IgD-negative memory B cell (primary cell): ENCODE data around the gene NDC1. TPM values are rescaled to one million over a fixed set of nuclear protein-coding genes. Genes with fewer than 3 reads are reported as not detected.
"Not testable (repeated sequence)": the region's sequence is repeated elsewhere in the genome, so short reads cannot be mapped to it uniquely, and the experiment has no call there.

Experiments used
- H3K27ac Mint-ChIP-seq, 3 donors: one replicate each; pipeline ENCODE4 v1.8.0; 2020 to 2022; ENCODE audit warnings: mild to moderate bottlenecking in 3 of 3, mixed read lengths in 3 of 3, moderate library complexity in 1 of 3
- H3K27me3 Mint-ChIP-seq: one replicate; pipeline ENCODE4 v1.8.0; 2021; ENCODE audit warnings: mixed read lengths
- H3K36me3 Mint-ChIP-seq: one replicate; pipeline ENCODE4 v1.8.0; 2020; ENCODE audit warnings: mild to moderate bottlenecking, mixed read lengths
- H3K4me1 Mint-ChIP-seq, 3 donors: one replicate each; pipeline ENCODE4 v1.8.0; 2020 to 2022; ENCODE audit warnings: mixed read lengths in 3 of 3, mild to moderate bottlenecking in 1 of 3
- H3K4me3 Mint-ChIP-seq, 4 donors: one replicate each; pipeline ENCODE4 v1.8.0; 2020 to 2022; ENCODE audit warnings: mild to moderate bottlenecking in 4 of 4, mixed read lengths in 4 of 4, moderate library complexity in 3 of 4
- H3K9me3 Mint-ChIP-seq, 3 donors: one replicate each; pipeline ENCODE4 v1.8.0; 2020 to 2021; ENCODE audit warnings: mixed read lengths in 3 of 3, mild to moderate bottlenecking in 1 of 3
- polyA plus RNA-seq: library from polyadenylated mRNA; unstranded; fragments of 300-500 nt; fragmentation: Illumina TruSeq; gene quantifications from one replicate; pipeline ENCODE4 v1.2.3, GENCODE V29; 2021

The NDC1 gene, protein sequence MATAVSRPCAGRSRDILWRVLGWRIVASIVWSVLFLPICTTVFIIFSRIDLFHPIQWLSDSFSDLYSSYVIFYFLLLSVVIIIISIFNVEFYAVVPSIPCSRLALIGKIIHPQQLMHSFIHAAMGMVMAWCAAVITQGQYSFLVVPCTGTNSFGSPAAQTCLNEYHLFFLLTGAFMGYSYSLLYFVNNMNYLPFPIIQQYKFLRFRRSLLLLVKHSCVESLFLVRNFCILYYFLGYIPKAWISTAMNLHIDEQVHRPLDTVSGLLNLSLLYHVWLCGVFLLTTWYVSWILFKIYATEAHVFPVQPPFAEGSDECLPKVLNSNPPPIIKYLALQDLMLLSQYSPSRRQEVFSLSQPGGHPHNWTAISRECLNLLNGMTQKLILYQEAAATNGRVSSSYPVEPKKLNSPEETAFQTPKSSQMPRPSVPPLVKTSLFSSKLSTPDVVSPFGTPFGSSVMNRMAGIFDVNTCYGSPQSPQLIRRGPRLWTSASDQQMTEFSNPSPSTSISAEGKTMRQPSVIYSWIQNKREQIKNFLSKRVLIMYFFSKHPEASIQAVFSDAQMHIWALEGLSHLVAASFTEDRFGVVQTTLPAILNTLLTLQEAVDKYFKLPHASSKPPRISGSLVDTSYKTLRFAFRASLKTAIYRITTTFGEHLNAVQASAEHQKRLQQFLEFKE
- 6.8 TPM for polyA plus RNA-seq

DNA sequence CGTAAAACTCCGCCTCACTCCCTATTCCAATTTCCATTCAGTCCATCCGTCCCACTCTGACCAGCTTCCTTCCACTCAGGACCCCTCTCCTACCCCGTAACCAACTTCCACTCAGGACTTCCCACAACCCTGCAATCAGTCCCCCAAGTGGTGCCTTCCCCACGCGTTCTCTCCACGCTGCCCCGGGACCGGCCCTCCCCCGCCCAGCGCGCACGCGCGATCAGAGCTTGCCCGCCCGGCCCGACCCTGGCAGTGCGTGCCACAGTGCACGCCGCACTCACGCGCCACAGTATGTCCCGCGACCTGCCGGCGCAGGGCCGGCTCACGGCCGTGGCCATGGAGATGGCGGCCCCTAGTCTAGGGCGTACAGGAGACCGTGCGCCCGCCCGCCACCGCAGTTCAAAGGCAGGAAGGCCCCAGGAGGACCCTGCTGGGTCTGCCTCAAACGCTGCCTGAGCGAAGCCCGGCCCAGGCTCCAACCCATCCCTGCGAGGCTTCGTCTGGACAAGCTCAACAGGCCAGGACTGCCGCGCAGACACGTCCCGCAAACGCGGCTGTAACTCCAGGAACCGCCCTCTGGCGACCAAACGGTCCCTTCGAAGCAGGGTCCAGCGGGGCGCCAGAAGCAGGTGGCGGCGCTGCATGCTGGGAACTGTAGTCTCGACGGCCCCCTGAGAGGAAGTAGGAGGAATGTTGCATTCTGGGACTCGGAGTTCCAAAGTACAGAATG, at the start of gene NDC1:
NDC1 (minus strand) TSS at position 373 of the 730 bp plus-strand sequence; CDS start at position 338, 35 bp downstream.
- Mint-ChIP-seq H3K36me3 (peaks cover 4% of the 10 kb centered on the region), H3K4me1 (peaks cover 15 to 28% (median 24%) of the 10 kb centered on the region in 3 donors), H3K9me3 (peaks cover 0 to 8% (median 3%) of the 10 kb centered on the region in 3 donors), H3K4me3 (peak within 1 kb of the TSS; percentile 96 to 100 (median 97)), H3K27ac (peak within 1 kb of the TSS; percentile 96 to 99 (median 97)), H3K27me3 (peaks cover 2% of the 10 kb centered on the region)

DNA sequence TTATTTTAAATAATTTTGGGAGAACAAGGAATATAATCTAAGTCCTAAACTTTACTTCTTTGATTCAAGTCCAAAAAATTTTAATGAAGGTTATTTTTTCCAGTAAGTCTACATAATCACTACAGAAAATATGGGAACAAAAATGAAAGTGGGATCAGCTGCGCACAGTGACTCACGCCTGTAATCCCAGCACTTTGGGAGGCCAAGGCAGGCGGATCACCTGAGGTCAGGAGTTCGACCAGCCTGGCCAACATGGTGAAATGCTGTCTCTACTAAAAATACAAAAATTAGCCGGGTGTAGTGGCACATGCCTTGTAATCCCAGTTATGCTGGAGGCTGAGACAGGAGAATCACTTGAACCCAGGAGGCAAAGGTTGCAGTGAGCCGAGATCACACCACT, 45.5 kb upstream of the NDC1 start:
- H3K27me3 Mint-ChIP-seq, H3K27ac Mint-ChIP-seq, H3K9me3 Mint-ChIP-seq, H3K4me3 Mint-ChIP-seq, H3K36me3 Mint-ChIP-seq: not testable (repeated sequence)
- peaks cover 6 to 27% (median 16%) of the 10 kb centered on the region in 3 donors for H3K4me1 Mint-ChIP-seq

DNA sequence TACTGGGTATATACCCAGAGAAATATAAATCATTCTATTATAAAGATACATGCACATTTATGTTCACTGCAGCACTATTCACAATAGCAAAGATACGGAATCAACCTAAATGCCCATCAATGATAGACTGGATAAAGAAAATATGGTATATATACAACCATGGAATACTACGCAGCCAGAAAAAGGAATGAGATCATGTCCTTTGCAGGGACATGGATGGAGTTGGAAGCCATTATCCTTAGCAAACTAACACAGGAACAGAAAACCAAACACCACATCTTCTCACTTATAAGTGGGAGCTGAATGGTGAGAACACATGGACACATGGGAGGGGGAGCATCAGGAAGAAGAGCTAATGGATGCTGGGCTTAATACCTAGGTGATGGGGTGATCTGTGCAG, 43.8 kb upstream of the NDC1 start:
- H3K4me1 Mint-ChIP-seq = peaks cover 0 to 17% (median 5%) of the 10 kb centered on the region in 3 donors
- H3K4me3 Mint-ChIP-seq, H3K36me3 Mint-ChIP-seq, H3K27me3 Mint-ChIP-seq, H3K9me3 Mint-ChIP-seq: not testable (repeated sequence)
- peak overlapping the region in 1 of 3 donors; percentile 51 for H3K27ac Mint-ChIP-seq

DNA sequence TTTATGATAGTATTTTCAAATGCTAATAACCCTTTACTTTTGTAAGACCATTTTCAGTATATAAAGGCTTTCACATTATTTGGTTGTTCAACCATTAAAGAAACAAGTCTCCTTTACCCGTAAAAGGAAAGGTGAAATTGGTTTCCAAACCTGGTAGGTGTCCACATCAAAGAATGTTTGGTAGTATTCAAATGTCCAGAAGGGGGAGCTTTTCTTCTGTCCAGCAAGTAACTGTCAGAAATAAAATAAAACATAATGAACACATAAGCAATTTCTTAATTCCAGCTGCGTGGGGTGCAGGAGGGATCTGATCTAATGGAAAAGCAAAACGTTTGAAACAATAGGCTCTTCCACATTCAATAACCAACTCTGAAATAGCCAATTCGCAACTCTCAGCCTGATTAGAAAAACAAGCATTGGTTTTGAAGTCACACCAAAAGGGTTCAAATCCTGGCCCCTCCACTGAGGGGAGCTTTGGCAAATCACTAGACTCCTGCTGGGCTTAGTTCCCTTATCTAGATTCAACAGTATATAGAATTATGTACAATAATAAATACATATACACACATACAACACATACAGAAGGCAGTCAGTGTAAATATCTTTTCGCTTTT, 40.5 kb upstream of the NDC1 start:
- peaks cover 0 to 4% (median 3%) of the 10 kb centered on the region in 3 donors for H3K9me3 Mint-ChIP-seq
- H3K4me1 Mint-ChIP-seq = peaks cover 0 to 12% (median 5%) of the 10 kb centered on the region in 3 donors
- no peak overlapping the region for H3K27ac Mint-ChIP-seq
- H3K27me3 Mint-ChIP-seq = no peaks in the 10 kb centered on the region
- H3K4me3 Mint-ChIP-seq = no peak overlapping the region
- peaks cover 10% of the 10 kb centered on the region for H3K36me3 Mint-ChIP-seq

DNA sequence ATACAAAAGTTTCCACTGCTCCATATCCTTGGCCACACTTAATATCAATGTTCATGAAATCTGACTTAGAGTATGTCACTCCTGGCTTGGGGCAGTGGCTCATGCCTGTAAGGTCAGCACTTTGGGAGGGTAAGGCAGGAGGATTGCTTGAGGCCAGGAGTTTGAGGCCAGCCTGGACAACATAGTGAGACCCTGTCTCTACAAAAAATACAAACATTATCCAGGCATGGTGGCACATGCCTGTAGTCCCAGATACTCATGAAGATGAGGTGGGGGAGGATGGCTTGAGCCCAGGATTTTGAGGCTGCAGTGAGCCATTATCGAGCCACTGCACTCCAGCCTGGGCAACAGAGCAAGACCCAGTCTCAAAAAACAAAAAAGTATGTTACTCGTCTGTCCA, 37.1 kb upstream of the NDC1 start:
- H3K4me1 Mint-ChIP-seq, H3K4me3 Mint-ChIP-seq, H3K9me3 Mint-ChIP-seq, H3K27me3 Mint-ChIP-seq, H3K36me3 Mint-ChIP-seq, H3K27ac Mint-ChIP-seq: not testable (repeated sequence)

DNA sequence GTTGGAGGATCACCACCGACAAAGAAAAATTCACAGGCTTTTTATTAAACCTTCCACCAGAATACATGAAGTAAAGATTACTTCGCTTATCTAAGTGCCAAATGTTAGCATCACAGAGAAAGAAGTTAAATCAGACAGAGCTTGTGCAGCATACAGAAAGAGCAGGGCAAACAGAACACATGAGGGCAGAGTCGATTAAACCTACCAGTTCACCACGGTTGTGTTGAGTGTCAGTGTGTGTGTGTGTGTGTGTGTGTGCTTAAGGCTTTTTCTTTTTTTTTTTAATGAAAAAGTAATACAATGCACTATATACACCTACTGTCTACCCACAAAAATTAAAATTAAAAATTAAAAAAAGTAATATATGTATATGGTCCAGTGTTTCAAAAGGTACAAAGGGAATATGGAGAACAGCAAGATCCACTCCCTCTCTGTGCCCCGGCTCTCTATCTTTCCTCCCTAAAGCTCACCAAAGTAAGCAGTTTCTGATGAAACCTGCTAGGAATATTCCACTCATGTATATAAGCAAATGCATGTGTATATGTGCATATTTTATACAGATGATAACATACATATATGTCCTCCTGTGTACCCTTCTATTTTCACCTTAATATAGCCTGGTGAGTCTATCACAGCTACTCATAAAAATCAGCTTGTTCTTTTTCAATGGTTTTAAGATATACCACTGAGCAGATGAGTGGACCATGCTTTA, 33.8 kb upstream of the NDC1 start:
- Mint-ChIP-seq H3K9me3 (no peaks in the 10 kb centered on the region), H3K4me3 (no peak overlapping the region), H3K27me3 (no peaks in the 10 kb centered on the region), H3K36me3 (peaks cover 10% of the 10 kb centered on the region), H3K27ac (peak overlapping the region in 1 of 3 donors; percentile 53), H3K4me1 (peaks cover 5 to 6% (median 5%) of the 10 kb centered on the region in 3 donors)

DNA sequence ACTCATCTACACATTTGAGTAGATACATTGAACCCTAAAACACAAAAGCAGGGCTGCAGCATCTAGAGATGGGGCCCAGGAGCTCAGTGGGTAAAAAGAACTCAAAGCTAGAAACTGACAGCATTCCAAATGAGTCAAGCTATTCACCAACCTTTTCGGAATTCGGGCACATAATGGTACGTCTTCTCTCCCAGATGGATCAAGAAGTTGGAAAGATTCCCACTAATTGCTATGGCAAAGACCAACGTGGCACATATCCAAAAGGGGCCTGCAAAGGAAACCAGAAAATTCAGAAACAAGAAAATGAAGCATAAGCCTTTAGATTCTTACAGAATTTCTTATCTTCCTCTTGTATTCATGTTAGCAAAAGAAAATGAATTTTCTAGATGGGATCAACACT, 33.1 kb upstream of the NDC1 start:
- no peaks in the 10 kb centered on the region for H3K27me3 Mint-ChIP-seq
- no peak overlapping the region for H3K4me3 Mint-ChIP-seq
- H3K4me1 Mint-ChIP-seq = peaks cover 5 to 6% (median 5%) of the 10 kb centered on the region in 3 donors
- no peaks in the 10 kb centered on the region for H3K9me3 Mint-ChIP-seq
- peak overlapping the region in 1 of 3 donors; percentile 53 for H3K27ac Mint-ChIP-seq
- H3K36me3 Mint-ChIP-seq = peaks cover 15% of the 10 kb centered on the region

DNA sequence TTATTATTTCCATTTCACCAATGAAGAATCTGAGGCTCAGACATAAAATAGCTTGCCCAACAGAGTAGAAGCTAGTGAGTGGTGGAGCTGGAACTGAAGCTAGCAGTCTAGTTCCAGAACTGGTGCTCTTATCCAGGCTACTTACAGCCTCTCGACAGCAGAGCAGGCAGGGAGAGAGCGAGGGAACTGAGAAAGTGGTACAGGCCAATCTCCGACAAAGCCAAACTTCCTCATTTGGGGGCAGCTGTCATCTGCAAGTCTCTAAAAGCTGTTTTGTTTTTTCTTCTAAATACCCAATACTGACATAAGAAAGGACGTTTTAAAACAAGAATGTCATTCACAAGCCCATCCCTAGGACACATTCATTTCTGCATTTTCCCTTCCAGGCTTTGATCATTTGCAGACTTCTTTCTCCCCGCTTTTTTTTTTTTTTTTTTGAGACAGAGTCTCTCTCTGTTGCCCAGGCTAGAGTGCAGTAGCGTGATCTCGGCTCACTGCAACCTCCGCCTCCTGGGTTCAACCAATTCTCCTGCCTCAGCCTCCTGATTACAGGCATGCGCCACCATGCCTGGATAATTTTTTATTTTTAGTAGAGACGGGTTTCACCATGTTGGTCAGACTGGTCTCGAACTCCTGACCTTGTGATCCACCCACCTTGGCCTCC, 31.5 kb upstream of the NDC1 start:
- peaks cover 11% of the 10 kb centered on the region for H3K36me3 Mint-ChIP-seq
- H3K27ac Mint-ChIP-seq = no peak overlapping the region
- no peaks in the 10 kb centered on the region for H3K27me3 Mint-ChIP-seq
- peaks cover 5 to 6% (median 5%) of the 10 kb centered on the region in 3 donors for H3K4me1 Mint-ChIP-seq
- peak overlapping the region in 1 of 4 donors; percentile 78 for H3K4me3 Mint-ChIP-seq
- H3K9me3 Mint-ChIP-seq = no peaks in the 10 kb centered on the region

DNA sequence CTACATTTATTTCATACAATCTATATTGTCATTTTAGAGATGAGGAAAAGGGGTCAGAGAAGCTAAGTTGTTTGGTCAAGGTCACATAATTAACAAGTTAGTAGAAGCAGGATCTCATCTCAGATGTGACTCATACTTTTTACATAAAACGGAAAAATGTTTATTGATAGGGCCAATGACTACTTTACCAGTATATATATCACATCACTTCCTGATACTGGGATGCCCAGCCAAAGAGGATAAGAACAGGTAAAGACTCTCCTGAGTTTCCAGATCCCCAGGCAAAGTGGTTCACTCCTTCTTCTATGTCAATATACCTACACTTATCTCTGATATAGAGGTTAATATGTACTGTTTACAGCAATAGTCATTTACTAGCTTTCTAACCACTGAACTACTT, 30.5 kb upstream of the NDC1 start:
- Mint-ChIP-seq H3K9me3 (no peaks in the 10 kb centered on the region), H3K27me3 (no peaks in the 10 kb centered on the region), H3K36me3 (peaks cover 11% of the 10 kb centered on the region), H3K4me3 (no peak overlapping the region), H3K4me1 (peaks cover 5 to 6% (median 5%) of the 10 kb centered on the region in 3 donors), H3K27ac (peak overlapping the region in 1 of 3 donors; percentile 37)

DNA sequence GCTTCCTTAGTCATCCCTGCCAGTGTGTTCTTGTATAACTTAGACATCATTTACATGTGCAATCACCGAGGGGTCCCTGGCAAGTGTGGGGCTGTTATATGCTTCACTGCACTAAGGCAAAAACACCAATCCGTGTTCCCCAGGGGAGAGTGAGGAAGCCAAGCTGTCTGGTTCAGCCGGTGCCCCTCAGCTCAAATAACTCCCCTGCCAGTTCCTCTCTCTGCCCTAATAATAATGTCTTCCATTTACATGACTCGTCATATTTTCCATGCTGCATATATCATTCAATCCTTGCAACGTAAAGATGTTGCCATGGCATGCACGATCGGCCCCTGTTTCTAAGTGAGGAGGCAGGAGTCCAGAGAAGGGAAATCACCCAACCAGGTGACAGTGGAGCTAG, 24.4 kb upstream of the NDC1 start:
- Mint-ChIP-seq H3K36me3 (peaks cover 9% of the 10 kb centered on the region), H3K4me1 (peaks cover 5 to 17% (median 14%) of the 10 kb centered on the region in 3 donors), H3K27ac (no peak overlapping the region), H3K27me3 (no peaks in the 10 kb centered on the region), H3K4me3 (peak overlapping the region in 2 of 4 donors; percentile 51 to 65), H3K9me3 (no peaks in the 10 kb centered on the region)

DNA sequence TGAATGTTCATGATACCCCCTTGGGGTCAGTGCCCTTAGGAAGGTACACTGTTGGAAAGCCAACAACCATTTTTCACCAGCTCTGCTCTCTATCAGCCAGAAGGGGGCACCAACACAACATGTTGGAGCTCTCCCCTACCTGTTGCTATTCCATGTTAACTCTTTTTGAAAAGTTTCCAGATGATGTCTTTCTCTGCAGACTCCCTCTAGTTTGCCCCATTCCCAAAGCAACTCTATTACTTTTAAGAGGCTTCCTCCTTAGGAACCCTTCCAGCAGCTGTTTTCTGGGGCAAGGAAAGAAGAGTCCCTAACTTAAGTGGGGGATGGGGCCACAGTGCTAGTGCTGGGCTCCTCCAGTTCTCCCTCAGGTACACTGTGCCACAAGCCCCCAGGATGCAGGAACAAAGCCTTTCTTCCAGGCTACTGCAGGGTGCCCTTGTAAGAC, 22.9 kb upstream of the NDC1 start:
- no peaks in the 10 kb centered on the region for H3K27me3 Mint-ChIP-seq
- no peaks in the 10 kb centered on the region for H3K9me3 Mint-ChIP-seq
- peaks cover 8% of the 10 kb centered on the region for H3K36me3 Mint-ChIP-seq
- no peak overlapping the region for H3K4me3 Mint-ChIP-seq
- peaks cover 5 to 17% (median 14%) of the 10 kb centered on the region in 3 donors for H3K4me1 Mint-ChIP-seq
- no peak overlapping the region for H3K27ac Mint-ChIP-seq

DNA sequence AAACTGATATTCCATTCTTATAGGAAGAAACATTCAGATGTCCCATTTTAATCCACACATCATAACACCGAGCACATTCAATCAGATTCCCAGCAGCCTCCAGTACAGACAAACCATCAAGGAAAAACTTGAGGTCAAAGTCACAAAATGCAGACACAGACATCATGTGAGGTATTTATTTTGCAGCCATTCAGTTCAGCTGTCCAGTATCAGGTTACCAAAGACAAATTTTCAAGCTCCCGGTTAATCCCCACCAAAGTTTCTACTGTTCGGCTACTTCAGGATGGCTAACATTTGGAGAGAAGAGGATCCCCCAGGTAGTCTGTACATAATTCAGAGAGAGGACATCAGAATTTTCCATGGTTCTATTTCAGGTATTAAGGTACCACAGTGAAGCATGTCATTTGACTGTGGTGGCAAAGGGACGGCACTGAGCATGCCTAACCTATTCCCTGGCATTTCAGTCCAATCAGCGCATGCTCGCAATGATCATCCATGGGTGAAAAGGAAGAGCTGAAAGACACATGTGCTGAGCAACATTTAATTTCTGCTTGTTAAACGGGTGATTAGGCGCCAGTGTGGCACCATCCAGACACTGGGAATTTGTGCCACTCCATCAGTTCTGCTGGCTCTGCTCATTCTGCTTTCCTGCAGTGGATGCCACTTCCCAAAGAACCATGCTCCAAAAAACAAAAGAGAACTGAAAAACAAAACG, 13.6 kb upstream of the NDC1 start:
- Mint-ChIP-seq H3K27ac (no peak overlapping the region), H3K4me1 (peaks cover 0 to 2% (median 0%) of the 10 kb centered on the region in 3 donors), H3K36me3 (peaks cover 21% of the 10 kb centered on the region), H3K27me3 (no peaks in the 10 kb centered on the region), H3K4me3 (no peak overlapping the region), H3K9me3 (no peaks in the 10 kb centered on the region)

DNA sequence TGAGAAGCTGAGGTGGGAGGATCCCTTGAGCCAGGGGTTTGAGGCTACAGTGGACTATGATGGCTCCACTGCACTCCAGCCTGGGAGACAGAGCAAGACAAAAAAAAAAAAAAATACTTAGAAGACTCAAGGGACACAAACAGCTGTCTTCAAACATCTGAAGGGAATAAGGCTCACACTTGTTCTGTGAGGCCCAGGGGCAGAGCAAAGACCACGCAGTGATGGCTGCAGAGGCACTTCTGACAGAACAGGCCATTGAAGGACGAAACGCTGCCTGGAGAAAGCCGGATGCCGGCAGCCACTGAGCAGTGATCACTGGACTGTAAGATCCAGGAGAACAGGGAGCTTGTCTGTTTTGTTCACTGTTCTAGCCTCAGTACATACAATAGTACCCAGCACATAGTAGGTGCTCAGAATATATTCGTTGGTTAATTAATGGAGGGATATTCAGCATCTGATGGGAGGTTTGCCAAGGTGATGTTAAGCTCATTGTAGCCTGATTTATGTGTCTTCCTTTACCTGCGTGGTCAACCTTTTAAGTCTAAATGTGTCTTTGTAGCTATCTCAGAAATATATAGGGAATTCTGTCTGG, 12.1 kb upstream of the NDC1 start:
- no peaks in the 10 kb centered on the region for H3K27me3 Mint-ChIP-seq
- no peak overlapping the region for H3K27ac Mint-ChIP-seq
- no peaks in the 10 kb centered on the region for H3K9me3 Mint-ChIP-seq
- peaks cover 21% of the 10 kb centered on the region for H3K36me3 Mint-ChIP-seq
- H3K4me1 Mint-ChIP-seq = peaks cover 0 to 2% (median 0%) of the 10 kb centered on the region in 3 donors
- no peak overlapping the region for H3K4me3 Mint-ChIP-seq
